ENCODE results near the gene GRAMD4. TPM values are rescaled to one million over a fixed set of nuclear protein-coding genes. Genes with fewer than 3 reads are reported as not detected.
A peak's percentile ranks its signal among the peaks of the same experiment; 100 is the strongest.
"Not testable (repeated sequence)": the region's sequence is repeated elsewhere in the genome, so short reads cannot be mapped to it uniquely, and the experiment has no call there.

The GRAMD4 gene
- total and polyA plus RNA-seq, 12 donors = 15.0 to 241 (median 79.4) TPM

DNA sequence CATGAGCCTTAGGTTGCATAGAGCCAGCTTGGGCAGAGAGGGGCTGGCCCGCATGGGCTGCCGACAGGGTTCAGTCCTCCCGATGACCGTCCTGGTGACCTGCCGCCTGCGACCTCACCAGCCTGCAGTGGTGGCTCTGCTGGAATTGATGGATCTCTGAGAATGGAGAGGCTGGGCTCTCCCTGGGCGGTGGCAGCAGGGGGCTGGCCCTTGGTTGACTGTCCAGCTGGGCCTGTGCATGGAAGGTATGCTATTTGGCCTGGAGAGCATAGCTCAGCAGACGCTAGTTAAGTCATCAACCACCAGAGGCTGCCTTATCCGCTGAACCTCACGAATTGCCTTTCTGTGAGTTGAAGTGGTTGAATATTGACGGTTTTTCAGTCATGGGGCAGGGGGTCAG, 19.7 kb downstream of the GRAMD4 start:
- intact Hi-C loops (cut with DNase I) = no loop called here
- no peaks in the 10 kb centered on the region for H3K9me3 ChIP-seq (replicated peaks in 1 of 3)
- H3K4me1 ChIP-seq (replicated peaks in 1 of 2) = peaks cover 0 to 13% of the 10 kb centered on the region in 2 donors
- no peak overlapping the region for H3K27ac ChIP-seq
- TF ChIP-seq POLR2A (IDR thresholded peaks at IDR 0.05) = no peak
- DNase-seq = no peak
- WGBS, 4 donors = 92 to 97% (median 94%) methylated on average over 4 to 11 of the region's 11 CpGs
- no peaks in the 10 kb centered on the region for H3K36me3 ChIP-seq (replicated peaks in 1 of 2)
- H3K27me3 ChIP-seq = no peaks in the 10 kb centered on the region
- H3K4me3 ChIP-seq = no peak overlapping the region

DNA sequence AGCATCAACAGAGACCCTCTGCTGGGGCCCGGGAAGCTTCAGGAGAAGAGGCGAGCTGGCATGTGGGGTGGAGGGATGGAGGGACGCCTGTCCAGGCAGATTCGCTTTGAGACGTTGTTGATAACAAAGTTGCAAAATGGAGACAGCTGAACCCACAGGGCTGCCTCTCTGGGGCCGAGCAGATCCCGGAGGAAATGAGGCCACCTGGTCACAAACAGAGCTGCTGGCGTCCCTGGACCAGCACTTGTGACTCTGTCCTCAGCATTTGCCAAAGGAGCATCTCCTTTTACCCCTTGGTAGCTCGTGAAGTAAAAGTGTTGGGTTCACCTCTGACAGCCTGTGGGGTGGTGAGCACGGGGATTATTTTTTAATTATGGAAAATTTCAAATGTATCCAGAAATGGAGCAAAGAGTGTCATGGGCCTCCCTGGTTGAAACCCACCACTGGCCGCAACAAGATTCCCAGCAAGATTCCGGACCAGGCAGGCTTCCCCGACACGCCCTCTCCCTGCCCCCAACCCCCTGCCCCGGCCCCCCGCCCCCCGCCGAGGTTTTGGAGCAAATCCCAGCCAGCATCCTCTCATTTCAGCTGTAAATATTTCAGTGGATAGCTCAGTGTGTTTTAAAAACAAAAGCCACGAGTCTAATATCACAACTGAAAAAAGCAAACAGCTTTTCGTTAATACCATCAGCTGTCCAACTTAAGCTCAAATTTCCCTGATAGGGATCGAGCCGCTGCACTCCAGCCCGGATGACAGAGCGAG, 20.3 kb downstream of the GRAMD4 start:
- H3K36me3 ChIP-seq (replicated peaks in 1 of 2) = no peaks in the 10 kb centered on the region

DNA sequence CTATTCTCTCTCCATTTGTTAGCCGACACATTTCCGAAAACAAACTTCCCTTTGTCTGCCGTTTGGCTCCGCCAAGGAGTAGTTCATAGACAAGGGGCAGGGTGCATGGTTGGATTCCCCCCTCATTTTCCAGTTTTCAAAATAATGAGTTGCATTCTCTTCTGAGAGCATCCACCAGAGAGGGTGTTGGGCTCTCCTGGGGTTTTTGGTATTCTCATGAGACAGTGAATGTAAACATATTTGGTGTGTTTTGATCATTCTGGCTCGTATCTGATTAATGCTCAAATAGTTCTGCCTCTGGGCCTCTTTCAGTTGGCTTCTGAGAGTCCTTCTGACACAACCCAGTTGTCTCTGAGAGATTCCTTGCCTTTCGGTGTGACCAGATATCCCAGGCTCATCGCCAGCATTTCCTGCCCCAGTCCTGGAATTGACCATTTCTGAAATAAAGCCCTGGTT, 21.7 kb downstream of the GRAMD4 start:
- WGBS, 4 donors = 81 to 90% (median 87%) methylated on average over 7 of the region's 7 CpGs
- peak overlapping the region in 1 of 5 donors; percentile 30 for H3K27ac ChIP-seq
- no peaks in the 10 kb centered on the region for H3K9me3 ChIP-seq (replicated peaks in 1 of 3)
- no peak overlapping the region for H3K4me3 ChIP-seq
- H3K36me3 ChIP-seq (replicated peaks in 1 of 2) = no peaks in the 10 kb centered on the region
- no peaks in the 10 kb centered on the region for H3K27me3 ChIP-seq
- intact Hi-C loops (cut with DNase I) = no loop called here
- H3K4me1 ChIP-seq (replicated peaks in 1 of 2) = peaks cover 0 to 13% of the 10 kb centered on the region in 2 donors
- DNase-seq = no peak
- TF ChIP-seq, protein P1, sequence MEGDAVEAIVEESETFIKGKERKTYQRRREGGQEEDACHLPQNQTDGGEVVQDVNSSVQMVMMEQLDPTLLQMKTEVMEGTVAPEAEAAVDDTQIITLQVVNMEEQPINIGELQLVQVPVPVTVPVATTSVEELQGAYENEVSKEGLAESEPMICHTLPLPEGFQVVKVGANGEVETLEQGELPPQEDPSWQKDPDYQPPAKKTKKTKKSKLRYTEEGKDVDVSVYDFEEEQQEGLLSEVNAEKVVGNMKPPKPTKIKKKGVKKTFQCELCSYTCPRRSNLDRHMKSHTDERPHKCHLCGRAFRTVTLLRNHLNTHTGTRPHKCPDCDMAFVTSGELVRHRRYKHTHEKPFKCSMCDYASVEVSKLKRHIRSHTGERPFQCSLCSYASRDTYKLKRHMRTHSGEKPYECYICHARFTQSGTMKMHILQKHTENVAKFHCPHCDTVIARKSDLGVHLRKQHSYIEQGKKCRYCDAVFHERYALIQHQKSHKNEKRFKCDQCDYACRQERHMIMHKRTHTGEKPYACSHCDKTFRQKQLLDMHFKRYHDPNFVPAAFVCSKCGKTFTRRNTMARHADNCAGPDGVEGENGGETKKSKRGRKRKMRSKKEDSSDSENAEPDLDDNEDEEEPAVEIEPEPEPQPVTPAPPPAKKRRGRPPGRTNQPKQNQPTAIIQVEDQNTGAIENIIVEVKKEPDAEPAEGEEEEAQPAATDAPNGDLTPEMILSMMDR (IDR thresholded peaks at IDR 0.05) = no peak
- TF ChIP-seq POLR2A (IDR thresholded peaks at IDR 0.05) = no peak

More for the DNA sequence above, 20.3 kb downstream of the GRAMD4 start:
- Histone ChIP-seq H3K9me3 (replicated peaks in 1 of 3) (no peaks in the 10 kb centered on the region), H3K27me3 (no peaks in the 10 kb centered on the region), H3K4me3 (no peak overlapping the region), H3K27ac (no peak overlapping the region), H3K4me1 (replicated peaks in 1 of 2) (peaks cover 0 to 13% of the 10 kb centered on the region in 2 donors)
- 74 to 78% (median 77%) methylated on average over 16 to 24 of the region's 24 CpGs for WGBS, 4 donors
- no peak for TF ChIP-seq POLR2A (IDR thresholded peaks at IDR 0.05)
- TF ChIP-seq, protein P1 (IDR thresholded peaks at IDR 0.05) = no peak
- DNase-seq = no peak
- intact Hi-C loops (cut with DNase I) = no loop called here

DNA sequence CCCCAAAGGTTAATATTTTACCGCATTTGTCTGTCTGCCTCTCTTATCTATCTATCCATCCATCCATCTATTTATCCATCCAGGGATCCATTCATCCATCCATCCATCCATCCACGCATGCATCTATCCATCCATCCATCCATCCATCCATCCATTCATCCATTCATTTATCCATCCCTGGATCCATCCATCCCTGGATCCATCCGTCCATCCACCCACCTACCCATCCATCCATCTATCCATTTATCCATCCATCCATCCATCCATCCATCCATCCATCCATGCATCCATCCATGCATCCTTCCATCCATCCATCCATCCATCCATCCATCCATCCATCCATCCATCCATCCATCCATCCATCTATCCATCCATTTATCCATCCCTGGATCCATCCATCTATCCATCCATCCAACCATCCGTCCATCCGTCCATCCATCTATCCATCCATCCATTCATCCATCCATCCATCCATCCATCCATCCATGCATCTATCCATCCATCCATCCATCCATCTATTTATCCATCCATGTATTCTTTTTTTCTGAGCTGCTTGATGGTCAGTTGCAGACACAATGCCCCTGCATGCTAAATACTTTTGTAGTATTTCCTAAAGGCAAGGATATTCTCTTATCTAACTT, 22.8 kb downstream of the GRAMD4 start:
- 89 to 91% (median 90%) methylated on average over 5 of the region's 5 CpGs for WGBS, 4 donors
- DNase-seq; H3K27me3 ChIP-seq; H3K4me3 ChIP-seq; H3K36me3 ChIP-seq (replicated peaks in 1 of 2); intact Hi-C loops (cut with DNase I); H3K9me3 ChIP-seq (replicated peaks in 1 of 3): not testable (repeated sequence)
- Histone ChIP-seq H3K4me1 (replicated peaks in 1 of 2) (peaks cover 0 to 13% of the 10 kb centered on the region in 2 donors), H3K27ac (peak overlapping the region in 1 of 5 donors; percentile 30)

DNA sequence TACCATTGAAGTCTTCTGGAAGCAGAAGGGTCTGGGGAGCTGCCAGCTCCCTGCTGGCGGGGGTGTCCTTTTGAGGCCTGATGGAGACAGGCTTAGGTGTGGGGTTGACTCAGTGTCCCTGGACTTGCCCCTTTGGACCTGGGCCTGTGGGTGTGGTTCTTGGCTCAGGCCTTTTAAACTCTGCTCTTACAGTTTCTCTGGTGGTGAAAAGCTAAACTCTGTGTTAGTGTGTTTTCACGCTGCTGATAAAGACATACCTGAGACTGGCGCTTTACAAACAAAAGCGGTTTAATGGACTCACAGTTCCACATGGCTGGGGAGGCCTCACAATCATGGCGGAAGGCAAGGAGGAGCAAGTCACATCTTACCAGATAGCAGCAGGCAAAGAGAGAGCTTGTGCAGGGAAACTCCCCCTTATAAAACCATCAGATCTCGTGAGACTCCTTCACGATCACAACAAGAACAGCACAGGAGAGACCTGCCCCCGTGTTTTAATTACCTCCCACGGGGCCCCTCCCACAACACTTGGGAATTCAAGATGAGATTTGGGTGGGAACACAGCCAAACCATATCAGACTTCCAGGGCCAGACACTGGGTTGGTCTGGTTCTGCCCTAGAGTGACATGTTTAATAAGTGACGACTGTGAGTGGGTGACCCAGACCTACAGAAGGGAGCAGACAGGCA, 26.5 kb downstream of the GRAMD4 start:
- 85 to 94% (median 93%) methylated on average over 6 to 10 of the region's 10 CpGs for WGBS, 4 donors

DNA sequence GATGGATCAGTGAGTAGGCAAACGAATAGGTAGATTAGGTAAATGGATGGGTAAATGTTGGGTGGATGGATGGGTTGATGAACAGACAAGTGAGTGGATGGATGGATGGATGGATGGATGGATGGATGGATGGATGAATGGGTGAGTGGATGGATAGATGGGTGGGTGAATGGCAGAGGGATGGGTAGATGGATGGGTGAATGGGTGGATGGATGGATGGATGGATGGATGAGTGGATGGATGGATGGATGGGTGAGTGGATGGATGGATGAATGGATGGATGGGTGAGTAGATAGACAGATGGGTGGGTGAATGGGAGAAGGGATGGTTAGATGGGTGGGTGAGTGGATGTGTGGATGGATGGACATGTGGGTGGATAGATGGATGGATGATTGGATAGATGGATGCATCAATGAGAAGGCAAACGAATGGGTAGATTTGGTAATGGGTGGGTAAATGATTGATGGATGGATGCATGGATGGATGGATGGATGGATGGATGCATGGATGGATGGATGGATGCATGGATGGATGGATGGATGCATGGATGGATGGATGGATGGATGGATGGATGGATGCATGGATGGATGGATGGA, 28.1 kb downstream of the GRAMD4 start:
- 91 to 99% (median 96%) methylated on average over 2 of the region's 2 CpGs for WGBS, 4 donors
- not testable (repeated sequence) for DNase-seq

More for the DNA sequence above, 26.5 kb downstream of the GRAMD4 start:
- peaks cover 11 to 20% of the 10 kb centered on the region in 2 donors for H3K4me1 ChIP-seq (replicated peaks in 1 of 2)
- H3K27ac ChIP-seq = no peak overlapping the region
- H3K9me3 ChIP-seq (replicated peaks in 1 of 3) = no peaks in the 10 kb centered on the region
- DNase-seq = no peak
- intact Hi-C loops (cut with DNase I) = no loop called here
- no peaks in the 10 kb centered on the region for H3K36me3 ChIP-seq (replicated peaks in 1 of 2)
- TF ChIP-seq POLR2A (IDR thresholded peaks at IDR 0.05) = no peak
- TF ChIP-seq, protein P1 (IDR thresholded peaks at IDR 0.05) = no peak
- no peaks in the 10 kb centered on the region for H3K27me3 ChIP-seq
- H3K4me3 ChIP-seq = no peak overlapping the region

More for the DNA sequence above, 28.1 kb downstream of the GRAMD4 start:
- intact Hi-C loops (cut with DNase I); H3K36me3 ChIP-seq (replicated peaks in 1 of 2); H3K9me3 ChIP-seq (replicated peaks in 1 of 3); H3K27me3 ChIP-seq; H3K4me3 ChIP-seq; H3K27ac ChIP-seq: not testable (repeated sequence)
- peaks cover 18 to 36% of the 10 kb centered on the region in 2 donors for H3K4me1 ChIP-seq (replicated peaks in 1 of 2)
